Astrocyte (in vitro differentiated cells and primary cell): ENCODE data around the gene MAP2K3.

Source experiments
- CTCF ChIP-seq: IDR thresholded peaks from 2 replicates; pipeline ENCODE4 v1.5.1; 2011; ENCODE audit warnings: low read depth, mild to moderate bottlenecking, inconsistent platforms, low read length, moderate library complexity; ENCODE audit not compliant: insufficient read depth
- EZH2 ChIP-seq: IDR thresholded peaks from 2 replicates; pipeline ENCODE4 v1.6.1; 2012; ENCODE audit warnings: mild to moderate bottlenecking, low read length, inconsistent platforms; ENCODE audit not compliant: insufficient read depth

GRCh38 chr17:21252289-21252795 is 32.2 kb upstream of the MAP2K3 start:
- TF ChIP-seq CTCF, result no peak
- TF ChIP-seq EZH2, result no peak
